Retinal pigment epithelial cell (primary cell): ENCODE measurements around the gene DDX1.

Experiments
- DNase-seq: peaks from one replicate; pipeline ENCODE4 v3.0.0-alpha.2; 2010; ENCODE audit warnings: low read depth
- H3K4me3 ChIP-seq: 2 replicates; pipeline ENCODE4 v1.5.1; 2011; ENCODE audit warnings: mild to moderate bottlenecking, low read length, control low read depth, moderate library complexity
- CTCF ChIP-seq: conservative IDR thresholded peaks from 2 replicates; pipeline ENCODE4 v1.5.1; 2011; ENCODE audit warnings: low read depth, low read length, control low read depth, inconsistent platforms

DDX1 gene

DNA sequence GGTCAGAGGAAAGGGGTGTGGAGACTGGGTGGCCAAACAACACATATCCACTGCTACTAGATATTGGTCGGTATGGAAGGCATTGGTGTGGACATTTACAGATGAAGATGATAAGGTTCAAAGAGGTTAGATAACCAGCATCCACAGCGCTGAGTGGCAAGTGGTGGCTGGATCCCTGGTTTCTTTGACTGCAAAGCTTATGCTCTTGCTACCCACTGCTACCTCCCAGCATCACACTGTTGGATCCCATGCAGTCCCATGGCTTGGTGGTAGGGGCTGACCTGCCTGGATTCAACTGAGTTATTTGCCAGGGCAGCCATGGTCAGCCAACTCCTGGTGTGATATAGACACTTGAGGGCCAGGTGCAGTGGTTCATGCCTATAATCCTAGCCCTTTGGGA is 53.6 kb downstream of the DDX1 start:
- DNase-seq: no peak
- H3K4me3 ChIP-seq: no peak overlapping the region
- no peak for TF ChIP-seq CTCF

DNA sequence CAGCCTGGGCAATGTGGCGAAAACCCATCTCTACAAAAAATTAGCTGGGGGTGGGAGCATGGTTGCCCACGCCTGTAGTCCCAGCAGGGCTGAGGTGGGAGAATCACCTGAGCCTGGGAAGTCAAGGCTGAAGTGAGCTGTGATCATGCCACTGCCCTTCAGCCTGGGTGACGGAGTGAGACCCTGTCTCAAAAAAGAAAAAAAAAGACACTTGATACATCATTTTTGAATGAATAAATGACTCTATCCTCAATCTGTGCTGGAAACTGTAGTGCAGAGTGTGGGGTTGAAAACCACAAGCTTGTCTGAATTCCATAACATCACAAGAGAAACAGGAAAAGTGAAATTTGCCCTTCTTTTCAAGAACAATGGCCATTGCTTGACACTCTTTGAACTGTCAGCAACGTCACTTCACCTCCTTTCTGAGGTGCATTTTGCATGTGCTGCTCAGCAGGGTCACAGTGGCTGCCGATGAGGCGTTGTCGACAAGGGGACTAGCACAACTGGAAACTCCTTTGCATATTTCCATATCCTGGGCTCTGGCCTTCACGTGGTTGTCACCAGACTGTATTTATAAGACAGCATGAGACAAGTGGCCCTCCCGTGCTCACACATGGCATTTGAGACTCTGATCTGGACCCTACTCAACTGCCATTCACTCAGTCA is 54.2 kb downstream of the DDX1 start:
- no peak for DNase-seq
- TF ChIP-seq CTCF: no peak
- no peak overlapping the region for H3K4me3 ChIP-seq

DNA sequence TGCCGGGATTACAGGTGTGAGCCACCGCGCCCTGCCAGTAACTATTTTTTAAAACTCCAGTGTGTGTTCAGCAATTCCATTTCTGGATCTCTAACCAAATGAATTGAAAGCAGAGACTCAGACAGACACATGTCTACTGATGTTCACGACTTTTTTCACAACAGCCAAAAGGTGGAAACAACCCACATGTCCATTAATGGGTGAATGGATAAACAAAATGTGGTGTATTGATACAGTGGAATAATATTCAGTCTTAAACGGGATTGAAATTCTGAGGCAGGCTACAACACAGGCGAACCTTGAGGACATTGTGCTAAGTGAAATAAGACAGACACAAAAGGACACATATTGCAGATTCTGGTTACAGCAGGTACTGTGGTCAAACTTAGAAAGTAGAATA is 55.0 kb downstream of the DDX1 start:
- DNase-seq: no peak
- TF ChIP-seq CTCF: no peak
- no peak overlapping the region for H3K4me3 ChIP-seq

- no peak for TF ChIP-seq CTCF
- H3K4me3 ChIP-seq: no peak overlapping the region
- no peak for DNase-seq
These were observed 56.2 kb downstream of the DDX1 start for GRCh38 chr2:15647622-15648590.

- DNase-seq: no peak
- TF ChIP-seq CTCF: no peak
- H3K4me3 ChIP-seq: no peak overlapping the region
These were observed 57.2 kb downstream of the DDX1 start for GRCh38 chr2:15648593-15649525.

GRCh38 chr2:15649561-15650255 is 58.0 kb downstream of the DDX1 start:
- no peak overlapping the region for H3K4me3 ChIP-seq
- DNase-seq: no peak
- TF ChIP-seq CTCF: no peak
